ENCODE measurements around the gene ANKAR.
"Not testable (repeated sequence)": the region's sequence is repeated elsewhere in the genome, so short reads cannot be mapped to it uniquely, and the experiment has no call there.

ANKAR gene

DNA sequence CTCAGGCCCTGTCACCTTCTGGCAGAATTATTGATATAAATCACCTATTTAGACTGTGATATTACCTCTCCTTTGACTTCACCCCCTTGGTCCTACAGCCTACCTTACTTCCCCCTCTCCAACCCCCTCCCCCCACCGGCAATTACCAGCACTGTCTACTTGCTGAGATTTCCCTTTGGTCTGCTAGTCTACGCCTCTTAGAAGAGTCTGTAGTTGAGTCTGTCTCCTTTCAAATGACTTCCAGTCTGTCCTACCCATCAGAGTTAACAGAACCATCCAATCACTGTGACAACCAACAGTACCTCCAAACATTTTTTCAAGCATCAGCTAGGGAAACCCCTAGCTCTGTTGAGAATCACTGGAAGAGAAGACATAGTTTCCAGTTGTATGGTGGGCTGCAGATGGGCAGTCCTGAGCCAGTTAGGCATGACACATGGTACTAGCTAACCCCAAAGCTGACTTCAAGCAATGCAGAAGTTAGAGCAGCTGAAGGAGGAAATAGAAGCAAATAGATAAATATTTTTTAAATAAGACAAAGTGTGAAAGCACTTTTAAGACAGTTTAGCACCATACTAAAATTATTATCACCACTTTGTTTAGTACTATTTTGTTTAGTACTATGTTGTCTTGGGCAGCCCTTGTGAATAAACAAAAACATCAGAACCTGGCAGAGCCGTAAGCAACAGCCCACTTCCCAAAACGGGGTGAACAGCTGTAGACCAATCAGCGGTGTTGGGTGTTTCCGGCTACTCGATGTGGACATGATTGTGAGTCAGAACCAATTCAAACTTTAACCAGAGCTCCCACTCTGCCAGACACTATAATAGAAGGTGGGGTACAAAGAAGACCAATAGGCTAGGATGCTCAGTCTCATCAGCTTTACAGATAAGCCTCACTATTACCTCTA is 15.9 kb upstream of the ANKAR start:
- no peak for FAIRE-seq

DNA sequence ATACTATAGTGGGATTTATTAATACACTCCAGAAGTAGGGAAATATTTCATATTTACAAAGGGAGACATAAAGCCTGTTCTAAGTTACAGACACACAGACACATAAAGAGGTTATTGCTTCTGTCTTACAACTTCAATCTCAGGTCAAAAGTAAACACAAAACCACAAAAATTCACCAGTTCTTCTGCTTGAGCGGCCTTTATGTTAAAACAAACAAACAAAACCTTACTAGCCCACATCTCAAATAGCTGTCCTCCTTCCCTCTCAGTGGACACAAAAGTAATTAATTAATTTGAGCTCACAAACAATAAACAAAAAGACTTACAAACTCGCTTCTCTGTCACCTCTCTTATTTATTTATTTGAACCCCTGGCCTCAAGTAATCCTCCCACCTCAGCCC is 14.7 kb upstream of the ANKAR start:
- FAIRE-seq: no peak

DNA sequence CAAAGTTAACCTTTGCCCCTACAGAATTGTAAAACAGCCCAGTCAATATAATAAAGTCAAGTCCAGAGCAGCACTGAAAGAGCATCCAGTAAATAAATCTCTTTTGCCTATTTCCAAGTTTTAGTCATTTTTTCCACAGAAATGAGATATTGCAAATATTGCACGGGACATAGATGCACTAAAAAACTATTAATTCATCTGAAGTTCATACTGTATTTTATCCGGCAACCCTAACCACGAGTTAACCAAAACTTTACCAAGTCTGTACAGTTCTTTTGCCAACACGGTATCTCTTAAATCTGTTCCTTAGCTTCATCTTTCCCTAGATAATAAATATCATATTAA is 13.7 kb upstream of the ANKAR start:
- no peak for FAIRE-seq

DNA sequence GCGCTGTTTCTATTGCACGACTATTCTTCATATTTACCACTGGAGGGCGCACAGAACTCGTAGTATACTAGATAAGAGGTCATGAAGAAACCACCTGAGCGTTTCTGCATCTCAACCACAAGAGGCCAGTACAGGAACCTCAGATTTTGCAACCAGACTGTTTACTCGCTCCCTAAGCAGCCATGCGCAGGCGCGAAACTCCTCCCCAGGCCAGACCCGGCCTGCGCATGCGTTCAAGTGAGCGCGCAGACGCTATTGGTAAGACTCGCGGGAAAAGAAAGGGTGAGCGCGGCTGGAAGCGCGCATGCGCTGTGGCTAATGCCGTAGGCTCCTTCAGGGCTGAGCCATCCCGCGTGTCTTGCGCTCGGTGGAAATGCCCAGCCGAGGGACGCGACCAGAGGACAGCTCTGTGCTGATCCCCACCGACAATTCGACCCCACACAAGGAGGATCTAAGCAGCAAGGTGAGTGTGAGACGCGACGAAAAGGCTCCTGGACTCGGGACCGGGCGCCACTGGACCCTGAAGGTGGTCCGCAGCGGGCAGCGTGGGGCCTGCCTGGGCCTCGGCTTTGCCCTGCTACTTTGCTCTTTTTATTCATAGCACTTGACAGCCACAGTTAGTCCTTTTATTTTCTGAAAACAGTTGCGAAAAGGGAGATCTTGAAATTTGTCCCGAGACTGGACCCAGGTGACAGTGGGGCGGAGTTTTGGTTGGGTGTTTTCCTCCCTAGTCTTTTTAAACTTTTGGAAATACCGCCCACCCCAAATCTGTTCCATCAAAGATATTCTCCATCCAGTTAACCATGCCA is 13.1 kb upstream of the ANKAR start, which contains the start of gene ASNSD1:
TSS of gene ASNSD1 (plus strand) at position 312 of the 809 bp plus-strand sequence. CDS start 4,674 bp downstream, outside the sequence.
- FAIRE-seq: peak; percentile 98

DNA sequence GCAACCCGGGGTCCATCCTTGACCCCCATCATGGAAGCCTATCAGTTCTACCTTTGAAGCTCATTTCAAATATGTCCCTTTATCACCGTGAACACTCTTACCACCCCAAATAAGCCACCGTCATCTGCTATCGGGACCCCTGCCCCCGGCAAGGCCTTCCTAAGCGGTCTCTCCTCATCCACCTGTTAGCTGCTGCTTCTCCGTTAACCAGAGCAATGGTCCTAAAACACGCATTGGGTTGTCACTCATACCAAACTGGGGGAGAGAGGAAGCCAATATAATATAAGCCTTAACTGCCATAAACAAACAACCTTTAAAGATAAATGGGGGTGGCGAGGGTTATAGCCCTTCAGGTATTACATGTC is 12.5 kb upstream of the ANKAR start:
- FAIRE-seq: no peak

DNA sequence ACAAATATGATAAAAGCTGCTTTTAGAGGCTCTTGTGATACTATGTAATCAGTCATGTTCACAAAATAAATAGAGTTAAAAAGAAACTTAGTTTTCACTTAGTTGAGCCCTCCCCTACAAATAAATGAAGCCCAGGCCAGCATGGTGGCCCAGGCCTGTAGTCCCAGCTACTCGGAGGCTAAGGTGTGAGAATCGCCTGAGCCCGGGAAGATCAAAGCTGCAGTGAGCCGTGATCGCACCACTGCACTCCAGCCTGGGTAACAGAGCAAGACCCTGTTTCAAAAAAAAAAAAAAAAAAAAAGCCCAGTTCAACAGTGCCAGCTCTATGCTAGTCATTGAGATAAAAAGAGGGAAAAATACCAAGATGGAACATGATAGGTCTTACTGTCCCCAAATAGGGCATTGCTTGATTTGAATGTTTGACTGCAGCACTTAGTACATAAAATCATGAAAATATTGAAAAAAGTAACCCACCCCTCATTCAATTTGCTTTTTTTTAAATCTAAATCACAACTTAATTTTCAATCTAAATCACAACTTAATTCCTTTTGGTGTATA is 11.7 kb upstream of the ANKAR start:
- no peak for FAIRE-seq

DNA sequence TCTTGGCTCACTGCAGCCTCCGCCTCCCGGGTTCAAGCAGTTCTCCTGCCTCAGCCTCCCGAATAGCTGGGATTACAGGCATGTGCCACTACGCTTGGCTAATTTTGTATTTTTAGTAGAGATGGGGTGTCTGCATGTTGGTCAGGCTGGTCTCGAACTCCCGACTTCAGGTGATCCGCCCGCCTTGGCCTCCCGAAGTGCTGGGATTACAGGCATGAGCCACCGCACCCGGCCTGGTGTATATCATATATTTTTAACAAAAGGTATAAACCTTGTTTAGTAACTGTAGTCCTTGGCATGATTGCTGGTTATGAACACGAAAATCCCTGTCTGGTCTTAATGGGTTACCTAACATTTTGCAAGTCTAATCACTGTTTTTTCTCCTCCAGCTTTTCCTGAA is 11.2 kb upstream of the ANKAR start:
- FAIRE-seq: not testable (repeated sequence)

DNA sequence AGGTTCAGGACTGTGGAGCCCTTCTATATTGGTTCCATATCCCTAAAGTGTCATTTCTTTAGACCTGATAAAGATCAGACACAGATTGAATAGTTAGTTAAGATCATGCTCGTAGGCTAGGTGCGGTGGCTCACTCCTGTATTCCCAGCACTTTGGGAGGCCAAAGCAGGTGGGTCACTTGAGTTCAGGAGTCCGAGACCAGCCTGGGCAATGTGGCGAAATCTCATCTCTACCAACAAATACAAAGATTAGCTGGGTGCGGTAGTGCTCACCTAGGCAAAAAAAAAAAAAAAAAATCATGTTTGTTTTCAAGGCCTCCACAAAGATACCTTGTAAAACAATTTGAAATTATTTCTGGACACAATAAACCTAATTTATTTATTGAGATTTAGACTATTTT is 4.6 kb upstream of the ANKAR start:
- FAIRE-seq: no peak

DNA sequence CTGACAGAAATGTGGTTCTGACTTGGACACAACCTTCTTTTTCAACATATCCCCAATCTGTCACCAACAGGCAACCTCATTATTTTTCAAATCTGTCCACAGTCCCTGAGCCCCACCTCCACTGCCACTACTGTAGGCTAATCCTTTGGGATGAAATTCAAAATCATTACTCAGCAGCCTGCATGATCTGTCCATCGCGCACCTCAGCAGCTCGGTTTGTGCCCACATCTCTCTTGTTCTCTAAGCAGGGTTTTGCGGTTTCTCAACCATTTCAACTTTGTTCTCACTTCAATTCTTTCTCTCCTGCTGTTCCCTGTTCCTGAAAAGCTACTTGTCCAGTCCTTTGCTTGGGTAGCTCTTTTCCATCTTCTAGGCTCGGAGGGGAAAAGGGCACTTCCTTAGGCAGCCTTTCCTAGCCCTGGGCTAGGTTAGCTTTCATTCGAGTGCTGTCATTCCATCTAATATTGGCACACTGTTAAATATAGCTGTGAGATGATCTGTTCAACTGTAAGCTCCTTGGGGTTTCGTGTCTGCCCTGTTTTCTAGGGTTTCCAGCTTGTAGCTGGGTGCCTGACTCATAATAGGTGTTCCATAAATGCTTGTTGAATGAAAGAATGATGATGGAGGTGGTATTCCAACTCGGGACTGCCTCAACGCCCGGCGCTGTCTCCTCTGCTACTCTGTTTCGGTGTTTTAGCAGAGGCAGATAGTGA is 653 bp upstream of the ANKAR start:
- no peak for FAIRE-seq

DNA sequence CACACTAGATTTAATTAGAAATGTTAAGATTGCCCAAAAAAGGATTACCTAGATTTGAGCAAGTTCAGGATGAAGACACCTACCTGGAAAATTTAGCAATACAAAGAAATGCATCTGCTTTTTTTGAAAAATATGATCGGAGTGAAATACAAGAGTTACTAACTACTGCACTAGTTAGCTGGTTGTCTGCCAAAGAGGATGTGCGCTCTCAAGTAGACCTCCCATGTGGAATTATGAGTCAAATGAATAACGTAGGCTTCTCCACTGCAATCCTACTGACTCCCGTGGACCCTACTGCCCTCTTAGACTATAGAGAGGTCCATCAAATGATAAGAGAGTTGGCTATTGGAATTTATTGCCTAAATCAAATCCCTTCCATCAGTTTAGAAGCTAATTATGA is 2.0 kb downstream of the ANKAR start:
- FAIRE-seq: no peak

DNA sequence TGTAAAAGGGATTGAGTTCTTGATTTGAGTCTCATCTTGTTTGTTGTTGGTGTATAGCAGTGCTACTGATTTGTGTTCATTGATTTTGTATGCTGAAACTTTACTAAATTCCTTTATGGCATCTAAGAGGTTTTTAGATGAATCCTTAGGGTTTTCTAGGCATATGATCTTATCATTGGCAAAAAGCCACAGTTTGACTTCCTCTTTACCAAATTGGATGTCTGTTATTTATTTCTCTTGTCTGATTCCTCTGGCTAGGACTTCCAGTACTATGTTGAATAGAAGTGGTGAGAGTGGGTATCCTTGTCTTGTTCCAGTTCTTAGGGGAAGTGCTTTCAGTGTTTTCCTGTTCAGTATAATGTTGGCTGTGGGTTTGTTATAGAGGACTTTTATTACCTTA is 4.8 kb downstream of the ANKAR start:
- no peak for FAIRE-seq

DNA sequence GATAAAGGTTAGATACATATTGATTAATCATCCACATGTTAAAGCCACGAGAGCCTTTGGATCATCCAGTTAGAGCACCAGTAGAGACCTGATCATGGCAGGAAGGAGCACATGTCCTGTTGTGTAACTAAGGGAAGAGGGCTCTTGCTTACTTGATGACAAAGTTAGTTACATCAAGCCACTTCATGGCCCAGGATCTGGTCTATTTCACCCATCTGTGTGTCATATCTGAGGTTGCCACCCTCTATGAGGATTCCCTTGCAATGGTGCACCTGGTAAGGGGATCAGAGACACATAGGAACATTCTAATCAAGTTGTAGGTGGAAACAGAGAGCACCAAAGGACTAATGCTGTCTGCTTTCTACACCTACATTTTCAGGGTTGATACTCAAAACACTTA is 6.7 kb downstream of the ANKAR start:
- FAIRE-seq: no peak

DNA sequence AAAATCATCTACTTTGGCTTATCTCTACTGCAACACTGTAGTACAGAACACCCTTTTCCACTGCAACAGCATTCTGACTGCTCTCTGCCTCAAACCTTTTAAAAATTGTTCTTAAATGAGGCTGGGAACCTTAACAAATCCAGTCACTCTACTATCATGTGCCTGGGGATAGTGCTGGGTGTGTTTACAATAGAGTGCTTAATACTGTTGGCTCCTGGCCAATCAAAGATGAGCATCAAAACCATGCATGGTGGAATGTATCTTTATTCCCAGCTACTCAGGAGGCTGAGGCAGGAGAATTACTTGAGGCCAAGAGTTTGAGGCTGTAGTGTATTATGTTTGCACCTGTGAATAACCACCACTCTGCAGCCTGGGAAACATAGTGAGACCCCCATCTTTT is 7.4 kb downstream of the ANKAR start:
- no peak for FAIRE-seq

DNA sequence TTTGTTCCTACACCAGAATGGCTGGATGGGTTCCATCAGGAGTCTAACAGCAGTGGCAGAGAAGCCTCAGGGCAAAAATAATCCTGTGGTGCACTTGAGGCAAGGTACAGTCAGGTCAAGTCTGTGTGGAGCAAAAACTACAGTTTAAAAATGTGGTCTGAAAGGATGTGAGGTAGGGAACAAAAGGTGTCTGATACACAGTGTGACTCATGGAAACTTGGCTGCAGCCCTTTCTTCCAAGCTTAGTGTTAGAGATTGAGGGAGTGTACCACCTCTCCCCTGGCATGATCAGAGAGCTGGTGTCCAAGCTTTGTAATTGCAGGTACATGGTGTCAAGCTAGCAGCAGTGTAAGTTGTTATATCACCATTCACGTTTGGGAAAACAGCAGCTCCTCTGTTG is 8.9 kb downstream of the ANKAR start:
- no peak for FAIRE-seq

DNA sequence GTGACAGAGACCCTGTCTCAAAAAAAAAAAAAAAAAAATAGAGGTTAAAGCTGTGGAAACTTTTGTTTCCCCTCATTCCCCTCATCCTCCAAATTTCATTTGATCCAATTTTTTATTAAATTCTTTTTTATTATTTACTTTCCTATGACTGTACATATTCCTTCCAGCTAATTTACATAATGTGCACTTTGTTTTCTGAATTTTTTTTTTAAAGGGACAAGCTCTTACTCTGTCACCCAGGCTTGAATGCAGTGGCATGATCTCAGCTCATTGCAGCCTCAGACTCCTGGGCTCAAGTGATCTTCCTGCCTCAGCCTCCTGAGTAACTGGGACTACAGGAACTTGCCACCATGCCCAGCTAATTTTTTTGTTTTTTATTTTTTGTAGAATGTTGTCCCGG is 10.3 kb downstream of the ANKAR start:
- FAIRE-seq: no peak

DNA sequence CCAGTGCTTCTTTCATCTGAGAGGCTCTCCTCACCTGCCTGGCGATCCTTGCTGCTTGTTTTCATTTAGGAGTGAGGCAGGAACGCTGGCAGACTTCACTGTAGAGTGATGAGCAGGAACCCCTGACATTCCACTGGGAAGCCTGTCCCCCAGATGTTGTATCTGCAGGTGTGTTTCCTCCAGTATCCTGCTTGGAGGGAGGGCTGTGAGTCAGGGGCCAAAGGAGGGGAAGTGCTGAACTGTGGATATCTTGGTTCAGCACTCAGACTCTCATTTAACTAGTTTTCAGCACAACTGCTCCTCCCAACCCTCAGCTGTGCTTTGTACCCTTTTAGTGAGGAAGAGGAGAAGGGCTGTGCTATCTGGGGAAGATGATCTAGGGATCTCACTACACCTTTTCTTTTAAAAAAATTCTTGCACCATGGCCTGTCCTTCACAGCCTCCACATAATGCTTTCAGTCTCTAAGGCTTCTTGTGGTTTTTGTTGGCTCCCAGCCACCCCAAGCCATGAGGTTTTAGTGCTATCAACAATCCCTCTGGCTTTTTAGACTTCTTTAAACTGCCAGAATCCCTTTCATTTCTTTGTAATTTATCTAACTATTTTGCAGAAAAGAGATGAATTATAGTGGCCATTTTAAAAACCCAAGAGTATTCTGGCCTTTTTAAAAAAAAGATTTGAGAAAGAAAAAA is 11.2 kb downstream of the ANKAR start:
- no peak for FAIRE-seq

DNA sequence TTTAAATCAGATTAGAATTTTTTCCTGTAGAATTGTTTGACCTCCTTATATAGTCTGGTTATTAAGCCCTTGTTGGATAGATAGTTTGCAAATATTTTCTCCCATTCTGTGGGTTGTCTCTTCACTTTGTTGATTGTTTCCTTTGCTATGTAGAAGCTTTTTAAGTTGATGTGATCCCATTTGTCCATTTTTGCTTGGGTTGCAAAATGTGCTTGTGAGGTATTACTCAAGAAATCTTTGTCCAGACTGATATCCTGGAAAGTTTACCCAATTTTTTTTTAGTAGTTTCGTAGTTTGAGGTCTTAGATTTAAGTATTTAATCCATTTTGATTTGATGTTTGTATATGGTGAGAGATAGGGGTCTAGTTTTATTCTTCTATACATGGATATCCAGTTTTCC is 13.3 kb downstream of the ANKAR start:
- FAIRE-seq: not testable (repeated sequence)

DNA sequence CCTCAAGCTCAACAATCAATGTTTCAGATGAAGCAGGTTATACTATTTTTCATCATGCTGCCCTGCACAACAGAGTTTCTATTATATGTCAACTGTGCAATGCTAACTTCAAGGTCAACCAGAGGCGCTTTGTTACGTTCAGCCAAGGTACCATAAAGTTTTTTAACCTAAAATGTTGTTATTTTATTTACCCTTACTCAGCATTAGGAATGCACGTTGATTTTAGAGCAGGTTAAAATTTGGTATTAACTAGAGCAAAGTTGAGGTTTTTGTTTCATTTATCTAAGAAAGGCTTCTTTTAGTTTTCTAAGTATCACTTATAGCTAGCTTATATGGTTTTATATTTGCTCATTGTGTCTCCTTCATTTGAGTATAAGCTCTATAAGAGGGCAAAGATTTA is 21.8 kb downstream of the ANKAR start:
- FAIRE-seq: no peak

DNA sequence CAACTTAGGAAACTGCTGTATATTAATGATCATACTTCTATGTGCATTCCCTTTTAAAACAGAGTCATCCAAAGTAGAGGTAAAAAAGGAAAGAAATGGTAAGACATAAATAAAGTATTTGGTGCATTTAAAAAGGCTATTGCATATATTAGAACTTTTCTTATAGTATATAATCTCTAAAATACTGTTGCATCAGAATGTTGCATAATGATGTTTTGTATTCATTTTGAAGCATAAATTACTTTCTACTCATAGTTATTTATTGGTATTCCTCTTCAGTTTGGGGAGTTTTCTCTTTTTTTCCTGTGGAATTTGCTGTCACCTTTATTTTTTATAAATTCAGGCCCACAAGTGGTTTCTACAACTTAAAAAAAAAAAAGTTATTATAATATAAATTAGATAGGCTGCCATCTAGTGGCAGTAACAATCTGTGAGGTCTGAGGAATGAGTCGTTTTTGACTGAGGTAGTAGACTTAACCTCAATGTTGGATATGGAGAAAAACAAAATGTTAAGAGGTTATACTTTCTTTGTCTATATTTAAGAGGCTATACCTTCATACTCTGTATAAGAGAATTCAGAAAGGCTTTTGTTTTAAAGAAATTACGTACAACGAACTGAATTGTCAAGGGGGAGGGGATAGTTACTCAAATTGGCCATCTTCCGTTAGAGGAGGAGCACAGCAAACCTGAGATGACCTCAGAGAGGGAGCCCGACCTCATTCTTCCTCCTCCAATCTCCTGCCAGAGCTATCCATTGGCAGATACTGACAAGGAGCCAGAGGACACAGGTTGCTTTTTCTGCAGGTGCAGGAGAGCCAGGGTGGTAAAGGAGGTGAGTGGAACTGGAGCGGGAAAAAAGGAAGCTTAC is 23.8 kb downstream of the ANKAR start:
- FAIRE-seq: peak; percentile 93

DNA sequence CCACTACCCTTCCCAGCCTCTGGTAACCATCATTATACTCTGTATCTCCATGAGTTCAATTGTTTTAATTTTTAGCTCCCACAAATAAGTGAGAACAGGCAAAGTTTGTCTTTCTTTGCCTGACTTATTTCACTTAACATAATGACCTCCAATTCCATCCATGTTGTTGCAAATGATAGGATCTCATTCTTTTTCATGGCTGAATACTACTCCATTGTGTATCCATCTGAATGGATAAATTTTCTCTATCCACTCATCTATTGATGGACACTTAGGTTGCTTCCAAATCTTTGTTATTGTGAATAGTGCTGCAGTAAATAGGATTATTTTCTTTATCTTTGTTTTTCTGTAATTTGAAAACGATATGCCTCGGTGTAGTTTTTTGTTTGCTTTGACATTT is 26.2 kb downstream of the ANKAR start:
- no peak for FAIRE-seq

DNA sequence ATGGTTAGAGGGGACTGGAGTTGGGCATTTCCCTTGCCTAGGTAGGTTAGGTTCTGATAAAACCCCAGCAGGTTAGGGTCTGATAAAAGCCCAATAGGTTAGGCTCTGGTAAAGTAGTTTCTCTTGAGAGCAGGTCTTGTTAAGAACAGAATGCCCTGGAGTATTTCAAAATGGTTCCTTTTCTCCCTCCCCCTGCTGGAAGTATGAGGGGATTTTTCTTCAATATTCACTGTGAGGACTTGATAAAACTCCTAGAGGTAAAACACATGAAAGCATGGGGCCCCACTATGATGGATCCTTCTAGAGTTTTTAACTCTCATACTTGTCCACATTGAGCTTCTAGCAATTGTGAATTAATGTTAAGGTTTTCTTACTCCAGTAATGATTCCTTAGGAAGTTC is 27.6 kb downstream of the ANKAR start:
- no peak for FAIRE-seq

All from TTC549 (cell line).